DMS 273 treated with DMSO at 0.1 percent for 48 hours (cell line): Measurements from ENCODE around the gene MYBBP1A.
A peak's percentile ranks its signal among the peaks of the same experiment; 100 is the strongest.

ENCODE experiments used
- DNase-seq: peaks from one replicate; lab custom pipeline; 2025; lab: John Stamatoyannopoulos, UW

MYBBP1A gene

DNA sequence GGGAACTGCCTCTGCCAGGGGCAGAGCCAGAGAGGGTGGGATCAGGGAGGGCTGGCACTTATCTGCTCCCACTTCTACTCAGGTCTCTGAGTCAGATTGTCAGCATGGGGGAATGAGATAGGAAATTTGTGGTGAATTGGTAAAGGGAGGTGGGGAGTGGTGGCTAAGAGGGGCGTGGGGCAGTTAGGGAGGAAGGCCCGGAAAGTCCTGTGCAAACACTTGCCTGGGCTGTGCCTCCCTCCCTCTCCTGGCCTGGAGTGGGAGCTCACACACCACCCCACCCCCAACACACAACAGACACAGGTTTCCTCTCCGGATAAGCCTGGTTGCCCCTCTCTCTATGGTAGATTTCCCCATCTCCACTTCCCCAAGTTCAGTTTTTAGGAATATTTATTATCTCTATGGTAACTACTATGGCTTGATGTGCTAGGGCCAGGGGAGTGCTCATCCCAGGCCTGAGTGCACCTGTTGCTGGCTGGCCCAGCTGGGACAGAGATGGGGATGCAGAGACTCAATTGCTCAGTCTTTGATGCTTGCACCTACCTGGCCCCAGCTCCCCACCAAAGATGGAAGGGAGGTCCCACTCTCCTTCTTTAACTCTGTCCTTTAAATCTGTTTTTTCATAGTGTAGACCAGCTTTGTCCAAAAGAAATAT, 53.8 kb downstream of the MYBBP1A start:
- no peak for DNase-seq

DNA sequence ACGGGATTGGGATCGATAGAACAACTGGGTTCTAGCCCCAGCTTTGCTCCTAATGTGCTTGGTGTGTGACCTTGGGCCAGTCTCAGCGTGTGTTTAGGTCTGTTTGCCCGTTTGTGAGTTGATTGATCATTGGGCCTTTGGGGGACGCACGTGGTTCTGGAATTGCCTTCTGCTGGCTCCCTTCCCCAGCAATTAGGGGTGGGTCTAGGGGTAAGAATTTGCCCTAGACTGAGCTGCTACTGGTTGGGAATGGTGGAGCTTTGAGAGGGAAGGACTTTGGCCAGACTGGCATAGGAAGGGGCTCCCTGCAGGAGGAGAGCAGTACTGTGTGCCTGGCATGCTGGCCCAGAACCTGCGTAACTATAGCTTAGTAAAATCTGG, 55.0 kb downstream of the MYBBP1A start:
- no peak for DNase-seq

DNA sequence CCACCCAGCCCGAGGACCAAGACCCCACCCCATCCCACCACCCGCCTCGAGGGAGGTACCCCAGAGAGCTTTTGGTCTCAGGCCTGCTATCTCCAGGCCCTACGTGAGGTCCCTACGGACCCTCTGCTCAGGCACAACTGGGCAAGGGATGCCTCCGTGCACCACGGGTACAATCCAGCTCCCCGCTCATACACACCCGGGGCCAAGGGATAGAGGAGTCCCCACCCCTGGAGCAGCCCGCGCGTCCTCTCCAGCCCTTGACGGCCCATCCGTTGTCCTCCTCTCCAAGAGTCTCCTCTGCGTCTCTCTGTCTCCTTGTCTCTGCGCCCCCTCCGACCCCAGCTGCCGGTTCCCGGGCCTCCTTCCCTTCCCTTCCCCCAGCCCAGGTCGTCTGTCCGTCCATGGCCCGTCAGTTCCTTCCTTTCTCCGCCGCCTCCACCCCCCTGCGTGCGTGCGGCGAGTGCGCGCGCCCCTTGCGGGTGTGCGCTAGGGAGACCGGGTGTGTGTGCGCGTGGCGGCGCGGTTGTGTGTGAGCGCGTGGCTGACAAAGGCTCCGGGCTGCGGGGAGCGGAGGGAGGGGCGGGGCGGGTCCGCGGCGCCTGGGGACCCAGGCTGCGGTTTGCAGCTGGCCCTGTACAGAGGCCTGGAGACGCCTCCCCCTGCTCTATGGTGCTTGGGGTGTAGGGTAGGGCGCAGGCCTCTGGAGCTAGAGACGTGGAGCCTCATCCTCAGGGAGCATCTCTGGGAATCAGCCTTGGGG, 55.6 kb downstream of the MYBBP1A start:
- DNase-seq, result no peak

DNA sequence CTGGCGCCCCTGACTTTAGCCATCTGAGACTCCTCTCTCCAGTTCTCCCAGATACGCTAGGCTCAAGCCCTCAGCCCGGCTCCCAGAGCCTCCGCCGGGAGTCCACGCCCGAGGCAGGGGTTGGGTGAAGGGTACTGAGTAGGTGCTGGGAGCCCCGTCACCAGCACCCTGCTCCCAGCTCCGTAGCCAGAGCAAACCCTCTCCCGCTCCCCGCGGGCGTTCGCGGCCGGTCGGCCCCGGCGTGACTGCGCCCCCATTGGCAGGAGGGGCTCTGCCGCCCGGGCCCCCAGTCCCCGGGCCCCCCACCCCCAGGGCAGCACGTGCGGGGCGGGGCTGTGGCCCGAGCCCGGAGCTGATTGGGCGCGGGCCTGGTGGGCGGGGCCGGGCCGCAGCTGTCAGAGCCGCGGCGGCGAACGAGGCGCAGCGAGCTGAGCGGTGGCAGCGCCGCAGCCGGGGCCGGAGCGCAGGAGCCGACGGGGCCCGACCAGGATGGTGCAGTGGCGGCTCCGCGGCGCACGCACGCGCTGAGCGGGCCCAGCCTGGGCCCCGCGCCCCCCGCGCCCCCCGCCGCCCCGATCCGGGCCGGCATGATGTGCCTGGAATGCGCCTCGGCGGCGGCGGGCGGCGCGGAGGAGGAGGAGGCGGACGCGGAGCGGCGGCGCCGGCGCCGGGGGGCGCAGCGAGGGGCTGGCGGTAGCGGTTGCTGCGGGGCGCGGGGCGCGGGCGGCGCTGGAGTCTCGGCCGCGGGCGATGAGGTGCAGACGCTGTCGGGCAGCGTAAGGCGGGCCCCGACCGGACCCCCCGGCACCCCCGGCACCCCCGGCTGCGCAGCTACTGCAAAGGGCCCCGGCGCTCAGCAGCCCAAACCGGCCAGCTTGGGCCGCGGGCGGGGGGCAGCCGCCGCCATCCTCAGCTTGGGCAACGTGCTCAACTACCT, 56.5 kb downstream of the MYBBP1A start, which contains the start of gene SPNS2:
Gene SPNS2 (plus strand): TSS at position 421 of the 937 bp plus-strand sequence. CDS start 167 bp downstream, at position 588.
- DNase-seq, result peak; percentile 19

DNA sequence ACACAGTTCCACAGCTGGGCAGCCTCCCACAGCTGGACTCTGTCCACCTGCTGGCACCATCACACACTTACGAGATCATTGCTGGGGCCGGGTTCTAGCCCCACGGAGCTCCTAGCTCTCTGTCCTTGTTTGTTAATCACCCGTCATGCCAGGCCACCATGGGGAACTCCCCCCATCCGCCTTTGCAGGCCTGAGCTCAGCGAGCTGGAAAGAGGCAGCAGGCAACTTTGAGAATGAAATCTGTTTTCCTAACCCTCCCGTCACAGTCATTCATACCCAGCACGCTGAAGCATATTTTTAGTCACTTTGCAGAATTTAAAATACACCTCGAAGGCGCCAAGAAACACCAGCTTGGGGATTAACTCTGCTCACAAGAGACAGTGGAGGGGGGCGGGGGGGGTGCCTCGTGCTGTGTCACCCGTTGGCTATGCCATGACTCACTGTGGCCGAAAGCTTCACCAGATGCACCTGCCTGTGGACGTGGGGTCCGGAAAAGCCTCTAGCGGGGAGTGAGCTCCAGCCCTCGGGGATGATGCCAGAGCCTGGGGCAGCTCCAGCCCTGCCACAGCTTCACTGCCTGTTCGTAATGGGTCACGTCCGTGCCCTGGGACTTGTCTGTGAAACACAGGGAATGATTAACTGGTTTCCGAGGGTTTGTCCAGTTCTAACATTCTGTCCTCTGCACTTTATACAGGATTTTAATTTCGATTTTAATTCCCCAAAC, 57.9 kb downstream of the MYBBP1A start:
- no peak for DNase-seq

DNA sequence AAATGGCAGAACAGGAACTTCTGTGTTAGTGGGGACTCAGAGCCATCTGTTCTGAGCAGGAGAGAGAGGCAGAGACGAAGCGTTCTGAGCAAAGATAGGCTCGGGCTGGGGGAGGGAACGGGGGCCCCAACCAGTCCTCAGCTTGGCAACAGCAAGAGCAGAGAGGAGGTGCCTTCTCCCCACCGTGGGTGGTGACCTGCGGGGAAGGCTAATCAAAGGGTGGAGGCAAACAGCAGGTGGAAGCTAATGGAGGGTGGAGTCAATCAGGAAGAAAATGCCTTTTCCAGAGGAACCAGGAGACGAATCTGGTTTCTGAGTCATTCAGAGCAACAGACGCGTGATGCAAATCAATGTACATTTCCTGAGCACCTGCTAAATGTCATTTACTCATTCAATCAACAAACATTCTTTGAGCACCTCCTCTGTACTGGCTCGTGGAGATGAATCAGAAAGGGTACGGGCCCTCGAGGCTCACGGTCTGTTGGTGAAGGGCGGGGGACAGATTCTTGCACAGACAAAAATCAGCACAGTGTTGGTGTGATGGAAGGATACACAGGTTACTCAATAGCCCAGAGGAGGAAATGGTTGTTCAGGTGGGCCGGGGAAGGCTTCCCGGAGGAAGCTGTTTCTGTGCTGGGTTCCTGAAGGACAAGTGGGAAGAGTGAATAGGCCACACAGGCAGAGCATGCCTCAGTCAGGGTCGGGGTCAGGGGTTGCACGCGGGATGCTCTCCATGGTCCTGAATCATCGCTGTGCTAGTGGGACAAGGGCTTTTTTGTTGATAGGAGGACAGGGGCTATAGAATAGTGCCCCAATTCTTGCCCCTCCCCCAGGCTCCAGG, 62.2 kb downstream of the MYBBP1A start:
- no peak for DNase-seq

DNA sequence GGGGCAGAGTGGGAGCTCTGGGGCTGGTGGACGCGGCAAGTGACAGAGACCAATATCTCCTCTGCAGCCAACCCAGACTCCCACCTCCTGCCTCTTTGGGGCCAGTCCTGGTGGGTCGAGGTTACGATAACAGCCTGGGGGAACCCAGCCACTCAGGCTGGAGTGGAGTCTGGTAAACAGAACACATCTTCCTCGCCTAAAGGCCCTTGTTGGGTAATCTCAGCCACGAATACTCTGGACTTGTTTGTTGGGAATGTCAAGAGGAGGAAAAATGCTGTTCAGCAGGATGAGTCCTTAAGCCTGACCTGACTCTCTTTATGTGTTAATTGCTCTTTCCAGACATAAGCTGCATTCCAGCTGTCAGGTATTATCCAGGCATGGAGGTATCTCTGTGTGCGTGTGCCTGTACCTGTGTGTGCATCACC, 64.5 kb downstream of the MYBBP1A start:
- DNase-seq, result no peak

DNA sequence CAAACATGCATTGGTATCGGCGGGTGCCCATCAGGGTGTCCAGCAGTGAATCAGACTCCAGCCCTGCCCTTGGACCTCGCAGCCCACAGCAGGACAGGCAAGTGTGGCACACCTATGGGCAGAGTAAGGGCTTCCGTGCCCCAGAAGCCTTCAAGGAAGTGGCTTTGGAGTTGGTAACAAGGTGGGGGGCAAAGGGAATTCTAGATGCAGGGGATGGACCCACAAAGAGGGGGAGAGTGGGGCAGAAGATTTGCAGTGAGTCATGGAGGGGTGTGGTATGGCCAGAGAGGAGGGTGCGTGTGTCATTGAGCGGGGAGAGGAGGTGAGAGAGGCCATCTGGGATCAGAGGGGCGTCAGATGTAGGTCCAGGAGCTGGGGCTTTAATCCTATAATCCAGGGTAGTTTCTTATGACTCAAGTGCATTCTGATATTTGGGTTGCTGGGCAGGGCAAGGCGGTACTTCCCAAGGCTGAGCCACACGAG, 65.0 kb downstream of the MYBBP1A start:
- no peak for DNase-seq

DNA sequence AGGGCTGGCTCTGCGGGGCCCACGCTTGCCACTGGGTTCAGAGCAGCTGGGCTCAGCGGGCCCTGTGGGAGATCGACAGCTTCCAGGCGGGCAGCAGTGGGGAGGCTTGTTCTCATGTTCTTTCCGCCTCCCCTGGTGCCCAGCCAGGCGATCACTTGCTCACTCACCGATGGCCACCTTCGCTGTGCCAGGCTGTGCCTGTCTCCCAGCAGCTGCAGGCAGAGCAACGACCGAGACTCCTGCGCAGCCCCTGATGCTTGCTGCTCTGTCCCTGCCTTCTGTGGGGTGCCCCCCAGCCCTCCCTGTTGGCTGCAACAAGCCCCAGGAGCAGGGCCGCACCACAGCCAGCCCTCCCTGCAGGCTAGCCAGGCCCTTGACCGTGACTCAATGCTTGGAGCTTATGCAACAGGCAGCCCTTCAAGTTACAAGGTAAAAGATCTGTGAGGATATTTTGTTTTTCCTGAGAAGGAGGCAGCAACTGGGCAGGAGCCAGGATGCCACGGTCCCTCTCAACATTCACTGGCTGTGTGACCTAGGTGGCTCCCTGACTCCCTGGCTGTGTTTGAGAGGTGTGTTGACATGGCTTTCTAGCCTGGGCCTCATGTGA, 66.1 kb downstream of the MYBBP1A start:
- no peak for DNase-seq
